ENCODE data around the gene LMX1A. TPM values are rescaled to one million over a fixed set of nuclear protein-coding genes. Genes with fewer than 3 reads are reported as not detected.
A peak's percentile ranks its signal among the peaks of the same experiment; 100 is the strongest.

LMX1A gene
- total RNA-seq, 4 donors from 2014 or later = 0.29 to 0.33 TPM; not detected in 2

DNA sequence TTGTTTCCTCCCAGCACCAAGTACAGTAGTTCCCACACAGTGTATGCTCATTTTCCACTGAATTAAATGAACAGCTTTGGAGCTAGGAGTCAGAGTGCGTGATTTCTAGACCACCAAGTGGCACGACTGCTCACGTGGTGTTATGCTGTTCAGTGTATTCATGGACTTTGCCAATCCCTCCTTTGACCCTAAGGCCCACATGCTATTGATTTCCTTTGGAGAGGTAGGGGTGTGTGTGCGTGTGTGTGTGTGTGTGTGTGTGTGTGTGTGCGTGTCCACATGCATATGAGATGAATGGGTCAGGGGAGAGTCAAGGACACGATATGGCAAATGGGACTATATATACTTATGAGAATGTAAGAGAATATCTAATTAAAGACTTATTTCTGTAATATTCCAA is 177.2 kb downstream of the LMX1A start:
- no peak for TF ChIP-seq POLR2A (IDR thresholded peaks at IDR 0.05)
- TF ChIP-seq, protein P1, sequence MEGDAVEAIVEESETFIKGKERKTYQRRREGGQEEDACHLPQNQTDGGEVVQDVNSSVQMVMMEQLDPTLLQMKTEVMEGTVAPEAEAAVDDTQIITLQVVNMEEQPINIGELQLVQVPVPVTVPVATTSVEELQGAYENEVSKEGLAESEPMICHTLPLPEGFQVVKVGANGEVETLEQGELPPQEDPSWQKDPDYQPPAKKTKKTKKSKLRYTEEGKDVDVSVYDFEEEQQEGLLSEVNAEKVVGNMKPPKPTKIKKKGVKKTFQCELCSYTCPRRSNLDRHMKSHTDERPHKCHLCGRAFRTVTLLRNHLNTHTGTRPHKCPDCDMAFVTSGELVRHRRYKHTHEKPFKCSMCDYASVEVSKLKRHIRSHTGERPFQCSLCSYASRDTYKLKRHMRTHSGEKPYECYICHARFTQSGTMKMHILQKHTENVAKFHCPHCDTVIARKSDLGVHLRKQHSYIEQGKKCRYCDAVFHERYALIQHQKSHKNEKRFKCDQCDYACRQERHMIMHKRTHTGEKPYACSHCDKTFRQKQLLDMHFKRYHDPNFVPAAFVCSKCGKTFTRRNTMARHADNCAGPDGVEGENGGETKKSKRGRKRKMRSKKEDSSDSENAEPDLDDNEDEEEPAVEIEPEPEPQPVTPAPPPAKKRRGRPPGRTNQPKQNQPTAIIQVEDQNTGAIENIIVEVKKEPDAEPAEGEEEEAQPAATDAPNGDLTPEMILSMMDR (IDR thresholded peaks at IDR 0.05) = no peak
- H3K9me3 ChIP-seq = no peaks in the 10 kb centered on the region
- intact Hi-C loops (cut with DNase I) = no loop called here
- H3K4me1 ChIP-seq = no peaks in the 10 kb centered on the region
- no peaks in the 10 kb centered on the region for H3K27me3 ChIP-seq
- no peak overlapping the region for H3K4me3 ChIP-seq (replicated peaks in 1 of 3)
- no peak overlapping the region for H3K27ac ChIP-seq
- no peak for DNase-seq
- WGBS, 2 donors = 67 to 75% methylated on average over 6 of the region's 6 CpGs
- no peaks in the 10 kb centered on the region for H3K36me3 ChIP-seq

DNA sequence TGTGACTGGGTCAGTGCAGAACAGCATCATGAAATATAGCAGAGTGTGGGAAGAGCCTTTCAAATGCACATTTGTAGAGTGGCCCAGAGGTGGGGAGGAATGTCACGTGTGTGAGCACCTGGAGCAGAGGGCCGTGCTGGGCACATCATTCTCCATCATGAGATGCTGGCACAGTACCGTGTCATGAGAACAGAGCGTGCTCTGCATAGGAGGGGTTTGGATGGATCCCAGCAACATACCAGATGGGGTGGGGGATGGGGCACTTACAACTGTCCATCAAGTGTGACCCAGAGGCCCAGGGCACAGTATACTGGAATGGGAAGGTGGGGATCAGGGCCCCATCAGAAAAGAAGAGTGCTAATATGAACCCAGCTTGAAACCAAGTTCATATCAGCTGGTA is 182.0 kb downstream of the LMX1A start:
- TF ChIP-seq, protein P1 (IDR thresholded peaks at IDR 0.05) = no peak
- TF ChIP-seq POLR2A (IDR thresholded peaks at IDR 0.05) = no peak
- no peaks in the 10 kb centered on the region for H3K4me1 ChIP-seq
- H3K9me3 ChIP-seq = no peaks in the 10 kb centered on the region
- no peak overlapping the region for H3K4me3 ChIP-seq (replicated peaks in 1 of 3)
- WGBS, 2 donors = 81 to 83% methylated on average over 4 of the region's 4 CpGs
- H3K27me3 ChIP-seq = no peaks in the 10 kb centered on the region
- peak in 1 of 2 donors; percentile 2 for DNase-seq
- intact Hi-C loops (cut with DNase I) = no loop called here
- no peak overlapping the region for H3K27ac ChIP-seq
- no peaks in the 10 kb centered on the region for H3K36me3 ChIP-seq

DNA sequence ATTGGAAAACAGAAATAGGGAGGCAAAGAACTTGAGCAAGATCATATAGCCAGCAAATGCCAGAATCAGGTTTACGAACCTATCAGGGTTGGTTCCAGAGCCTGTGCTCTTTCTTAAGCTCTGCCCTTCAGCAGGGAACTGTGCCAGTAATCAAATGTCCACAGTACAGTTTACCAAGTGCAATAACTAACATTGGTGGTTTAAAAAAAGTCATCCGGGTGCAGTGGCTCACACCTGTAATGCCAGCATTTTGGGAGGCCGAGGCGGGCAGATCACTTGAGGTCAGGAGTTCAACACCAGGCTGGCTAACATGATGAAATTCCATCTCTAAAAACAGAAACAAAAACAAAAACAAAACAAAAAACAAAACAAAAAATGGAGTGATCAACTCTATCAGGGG is 182.7 kb downstream of the LMX1A start:
- WGBS, 2 donors = 80 to 83% methylated on average over 4 of the region's 4 CpGs

GRCh38 chr1:165173409-165173808 is 183.1 kb downstream of the LMX1A start:
- intact Hi-C loops (cut with DNase I) = no loop called here
- no peaks in the 10 kb centered on the region for H3K36me3 ChIP-seq
- no peaks in the 10 kb centered on the region for H3K4me1 ChIP-seq
- H3K9me3 ChIP-seq = no peaks in the 10 kb centered on the region
- 11 to 33% methylated on average over 2 of the region's 2 CpGs for WGBS, 2 donors
- no peak overlapping the region for H3K27ac ChIP-seq
- TF ChIP-seq POLR2A (IDR thresholded peaks at IDR 0.05) = no peak
- TF ChIP-seq, protein P1 (IDR thresholded peaks at IDR 0.05) = no peak
- DNase-seq = peak; percentile 65 to 72
- H3K4me3 ChIP-seq (replicated peaks in 1 of 3) = no peak overlapping the region
- H3K27me3 ChIP-seq = no peaks in the 10 kb centered on the region

More for the DNA sequence above, 182.7 kb downstream of the LMX1A start:
- intact Hi-C loops (cut with DNase I) = no loop called here
- Histone ChIP-seq H3K4me1 (no peaks in the 10 kb centered on the region), H3K27ac (no peak overlapping the region), H3K36me3 (no peaks in the 10 kb centered on the region), H3K4me3 (replicated peaks in 1 of 3) (no peak overlapping the region), H3K9me3 (no peaks in the 10 kb centered on the region), H3K27me3 (no peaks in the 10 kb centered on the region)
- TF ChIP-seq, protein P1 (IDR thresholded peaks at IDR 0.05) = no peak
- TF ChIP-seq POLR2A (IDR thresholded peaks at IDR 0.05) = no peak
- DNase-seq = no peak

DNA sequence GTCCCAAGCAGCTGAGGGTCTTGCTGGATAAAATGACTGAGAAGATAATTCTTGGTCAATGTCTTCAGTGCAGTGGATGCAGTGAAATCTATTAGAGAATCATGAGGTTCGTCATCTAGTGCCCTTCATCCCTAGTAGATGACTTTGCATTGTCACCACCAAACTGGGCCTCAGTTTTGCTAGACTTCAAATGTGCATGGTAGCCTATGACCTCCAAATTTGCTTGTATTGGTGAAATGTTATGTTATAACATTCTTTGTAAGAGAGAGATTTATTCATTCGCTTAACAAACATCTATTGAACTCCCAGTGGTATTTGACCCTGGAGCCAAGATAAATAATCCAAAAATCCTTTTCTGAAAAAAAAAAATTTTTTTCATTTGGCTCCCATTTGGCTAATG is 183.8 kb downstream of the LMX1A start:
- WGBS, 2 donors = 83% methylated on average over 2 of the region's 2 CpGs
- intact Hi-C loops (cut with DNase I) = no loop called here

More for the DNA sequence above, 183.8 kb downstream of the LMX1A start:
- Histone ChIP-seq H3K27me3 (no peaks in the 10 kb centered on the region), H3K27ac (no peak overlapping the region), H3K9me3 (no peaks in the 10 kb centered on the region), H3K4me1 (no peaks in the 10 kb centered on the region), H3K36me3 (no peaks in the 10 kb centered on the region), H3K4me3 (replicated peaks in 1 of 3) (no peak overlapping the region)
- TF ChIP-seq POLR2A (IDR thresholded peaks at IDR 0.05) = no peak
- TF ChIP-seq, protein P1 (IDR thresholded peaks at IDR 0.05) = no peak
- no peak for DNase-seq
